Natural killer cell treated with Interleukin-12 subunit alpha and Interleukin-12 subunit beta and Interleukin-15 and Interleukin-18, amount 100 ng/mL, for 72 hours (primary cell): ENCODE results near the gene EVI5L. TPM values are rescaled to one million over a fixed set of nuclear protein-coding genes. Genes with fewer than 3 reads are reported as not detected.
A peak's percentile ranks its signal among the peaks of the same experiment; 100 is the strongest.

Experiments
- ATAC-seq, 2 donors: fragments of 150-1000 bp; cut with Tn5 transposase in 1 of 2; sonication (Bioruptor Pico), chemical (Tn5 transposase) in 1 of 2; 2 replicates each; pipeline ENCODE4 v1.10.0; 2021
- DNase-seq: peaks from one replicate; pipeline ENCODE4 v3.0.0; 2022; ENCODE audit warnings: low spot score
- H3K27ac Mint-ChIP-seq, 2 donors: 1 replicate in 1 of 2; 2 replicates in 1 of 2; pipeline ENCODE4 v1.8.0; 2022; ENCODE audit warnings: mixed read lengths in 2 of 2, mild to moderate bottlenecking in 1 of 2, moderate library complexity in 1 of 2
- H3K27me3 Mint-ChIP-seq, 2 donors: 1 replicate in 1 of 2; 2 replicates in 1 of 2; pipeline ENCODE4 v1.8.0; 2022; ENCODE audit warnings: mixed read lengths in 2 of 2
- H3K36me3 Mint-ChIP-seq: one replicate; pipeline ENCODE4 v1.8.0; 2022; ENCODE audit warnings: mixed read lengths
- H3K4me1 Mint-ChIP-seq, 2 donors: 1 replicate in 1 of 2; 2 replicates in 1 of 2; pipeline ENCODE4 v1.8.0; 2022; ENCODE audit warnings: low read depth in 2 of 2, mixed read lengths in 2 of 2, mild to moderate bottlenecking in 1 of 2
- H3K4me3 Mint-ChIP-seq: one replicate; pipeline ENCODE4 v1.8.0; 2022; ENCODE audit warnings: mixed read lengths
- H3K9me3 Mint-ChIP-seq: 2 replicates; pipeline ENCODE4 v1.8.0; 2022; ENCODE audit warnings: mixed read lengths
- total RNA-seq, 2 donors: library from RNA; stranded (reverse); gene quantifications; one replicate each; pipeline ENCODE4 v1.2.3, GENCODE V29; 2022

Gene EVI5L
- total RNA-seq, 2 donors from 2014 or later: 7.8 to 11.5 TPM

- peaks cover 13 to 29% of the 10 kb centered on the region in 2 donors for H3K4me1 Mint-ChIP-seq
- H3K27me3 Mint-ChIP-seq: peaks cover 12% of the 10 kb centered on the region in 2 donors
- no peaks in the 10 kb centered on the region for H3K9me3 Mint-ChIP-seq
- DNase-seq: peak; percentile 81
- peaks cover 7% of the 10 kb centered on the region for H3K36me3 Mint-ChIP-seq
- H3K27ac Mint-ChIP-seq: peak overlapping the region in 1 of 2 donors; percentile 13
- H3K4me3 Mint-ChIP-seq: peak overlapping the region; percentile 65
- peak; percentile 0 to 7 for ATAC-seq
These were observed 41.7 kb downstream of the EVI5L start for GRCh38 chr19:7871437-7872305.

GRCh38 chr19:7872306-7873204 is 42.5 kb downstream of the EVI5L start:
- H3K4me1 Mint-ChIP-seq: peaks cover 13 to 29% of the 10 kb centered on the region in 2 donors
- peak overlapping the region; percentile 65 for H3K4me3 Mint-ChIP-seq
- H3K27ac Mint-ChIP-seq: peak overlapping the region in 1 of 2 donors; percentile 13

GRCh38 chr19:7873304-7874075 is 43.5 kb downstream of the EVI5L start:
- Mint-ChIP-seq H3K9me3 (no peaks in the 10 kb centered on the region), H3K4me1 (peaks cover 13 to 28% of the 10 kb centered on the region in 2 donors), H3K36me3 (peaks cover 7% of the 10 kb centered on the region), H3K27me3 (peaks cover 12% of the 10 kb centered on the region in 2 donors), H3K27ac (no peak overlapping the region), H3K4me3 (peak overlapping the region; percentile 48)
- DNase-seq (no peak), ATAC-seq (no peak)

More at GRCh38 chr19:7872306-7873204, 42.5 kb downstream of the EVI5L start:
- DNase-seq: no peak
- no peak for ATAC-seq
- Mint-ChIP-seq H3K9me3 (no peaks in the 10 kb centered on the region), H3K27me3 (peaks cover 12% of the 10 kb centered on the region in 2 donors), H3K36me3 (peaks cover 7% of the 10 kb centered on the region)

GRCh38 chr19:7874076-7874896 is 44.3 kb downstream of the EVI5L start, which contains the start of gene PRR36:
Gene PRR36, minus strand, starts transcription at chr19:7874390. Its CDS starts 701 bp downstream, at chr19:7873689.
- Mint-ChIP-seq H3K36me3 (peaks cover 7% of the 10 kb centered on the region), H3K27ac (no peak within 1 kb of the TSS), H3K27me3 (peaks cover 12% of the 10 kb centered on the region in 2 donors), H3K9me3 (no peaks in the 10 kb centered on the region), H3K4me1 (peaks cover 13 to 24% of the 10 kb centered on the region in 2 donors), H3K4me3 (peak within 1 kb of the TSS; percentile 48)
- DNase-seq: no peak
- no peak for ATAC-seq

- no peak for ATAC-seq
- no peaks in the 10 kb centered on the region for H3K9me3 Mint-ChIP-seq
- H3K4me1 Mint-ChIP-seq: peaks cover 13 to 23% of the 10 kb centered on the region in 2 donors
- peaks cover 7% of the 10 kb centered on the region for H3K36me3 Mint-ChIP-seq
- H3K27ac Mint-ChIP-seq: no peak overlapping the region
- no peak for DNase-seq
- peaks cover 12% of the 10 kb centered on the region in 2 donors for H3K27me3 Mint-ChIP-seq
- H3K4me3 Mint-ChIP-seq: no peak overlapping the region
These were observed 44.9 kb downstream of the EVI5L start for GRCh38 chr19:7874897-7875273.

- H3K27me3 Mint-ChIP-seq: no peaks in the 10 kb centered on the region
- H3K36me3 Mint-ChIP-seq: no peaks in the 10 kb centered on the region
- peaks cover 0 to 4% of the 10 kb centered on the region in 2 donors for H3K4me1 Mint-ChIP-seq
- no peak overlapping the region for H3K4me3 Mint-ChIP-seq
- H3K27ac Mint-ChIP-seq: no peak overlapping the region
- DNase-seq (no peak), ATAC-seq (no peak)
- no peaks in the 10 kb centered on the region for H3K9me3 Mint-ChIP-seq
These were observed 47.3 kb downstream of the EVI5L start for GRCh38 chr19:7877249-7877836.

GRCh38 chr19:7879111-7879807 is 49.2 kb downstream of the EVI5L start:
- peak; percentile 21 to 57 for ATAC-seq
- H3K27me3 Mint-ChIP-seq: no peaks in the 10 kb centered on the region
- H3K27ac Mint-ChIP-seq: no peak overlapping the region
- DNase-seq: no peak
- no peaks in the 10 kb centered on the region for H3K9me3 Mint-ChIP-seq
- H3K4me1 Mint-ChIP-seq: peaks cover 0 to 5% of the 10 kb centered on the region in 2 donors
- no peak overlapping the region for H3K4me3 Mint-ChIP-seq
- H3K36me3 Mint-ChIP-seq: no peaks in the 10 kb centered on the region

- DNase-seq (no peak), ATAC-seq (peak in 1 of 2 donors; percentile 27)
- no peaks in the 10 kb centered on the region for H3K9me3 Mint-ChIP-seq
- peaks cover 0 to 2% of the 10 kb centered on the region in 2 donors for H3K4me1 Mint-ChIP-seq
- no peaks in the 10 kb centered on the region for H3K27me3 Mint-ChIP-seq
- H3K36me3 Mint-ChIP-seq: no peaks in the 10 kb centered on the region
- H3K27ac Mint-ChIP-seq: no peak overlapping the region
- no peak overlapping the region for H3K4me3 Mint-ChIP-seq
These were observed 49.8 kb downstream of the EVI5L start for GRCh38 chr19:7879836-7880235.

- Mint-ChIP-seq H3K9me3 (no peaks in the 10 kb centered on the region), H3K27ac (no peak overlapping the region), H3K36me3 (no peaks in the 10 kb centered on the region), H3K4me3 (no peak overlapping the region), H3K27me3 (no peaks in the 10 kb centered on the region), H3K4me1 (peaks cover 0 to 2% of the 10 kb centered on the region in 2 donors)
- no peak for DNase-seq
- ATAC-seq: no peak
These were observed 51.9 kb downstream of the EVI5L start for GRCh38 chr19:7881910-7882309.

- Mint-ChIP-seq H3K4me1 (peaks cover 0 to 2% of the 10 kb centered on the region in 2 donors), H3K27me3 (peaks cover 2 to 7% of the 10 kb centered on the region in 2 donors), H3K36me3 (no peaks in the 10 kb centered on the region), H3K27ac (no peak overlapping the region), H3K4me3 (no peak overlapping the region), H3K9me3 (no peaks in the 10 kb centered on the region)
- ATAC-seq: no peak
- no peak for DNase-seq
These were observed 53.1 kb downstream of the EVI5L start for GRCh38 chr19:7883105-7883504.

- H3K4me3 Mint-ChIP-seq: no peak overlapping the region
- no peak for ATAC-seq
- H3K27ac Mint-ChIP-seq: no peak overlapping the region
- H3K4me1 Mint-ChIP-seq: peaks cover 0 to 2% of the 10 kb centered on the region in 2 donors
- no peak for DNase-seq
- H3K9me3 Mint-ChIP-seq: no peaks in the 10 kb centered on the region
- peaks cover 2 to 7% of the 10 kb centered on the region in 2 donors for H3K27me3 Mint-ChIP-seq
- no peaks in the 10 kb centered on the region for H3K36me3 Mint-ChIP-seq
These were observed 54.0 kb downstream of the EVI5L start for GRCh38 chr19:7883796-7884570.
